Choroid plexus epithelial cell (primary cell): ENCODE results near the gene TTC28.
"Not testable (repeated sequence)": the region's sequence is repeated elsewhere in the genome, so short reads cannot be mapped to it uniquely, and the experiment has no call there.

Experiments
- DNase-seq: peaks from one replicate; pipeline ENCODE4 v3.0.0-alpha.2; 2010; ENCODE audit warnings: low read depth
- H3K4me3 ChIP-seq: 2 replicates; pipeline ENCODE4 v1.5.1; 2011; ENCODE audit warnings: low read depth, mild to moderate bottlenecking, control low read depth, low read length, moderate library complexity
- TF ChIP-seq, protein P1 (sequence below): conservative IDR thresholded peaks from 2 replicates; pipeline ENCODE4 v1.5.1; 2011; ENCODE audit warnings: low read depth, mild to moderate bottlenecking, control low read depth, inconsistent platforms, low read length, moderate library complexity

TTC28 gene

DNA sequence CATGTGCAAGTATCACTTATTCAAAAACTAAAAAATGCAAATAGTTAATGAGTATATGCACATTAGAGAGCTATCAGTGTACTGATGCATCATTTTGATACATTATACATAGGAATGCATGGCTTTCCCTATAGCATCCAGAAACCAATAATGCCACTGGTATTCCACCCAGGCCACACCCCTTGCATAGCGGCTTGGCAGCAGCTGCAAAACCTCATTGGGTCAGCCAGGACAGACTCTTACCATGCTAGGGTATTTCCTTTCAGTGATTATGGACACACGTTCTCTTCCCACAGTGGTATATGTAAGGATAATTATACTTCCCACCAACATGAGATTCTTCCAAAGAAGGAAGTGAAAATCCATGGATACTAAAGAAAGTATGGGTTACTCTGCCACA lies 614.7 kb downstream of the TTC28 start:
- peak; percentile 19 for DNase-seq
- no peak overlapping the region for H3K4me3 ChIP-seq
- TF ChIP-seq, protein P1, sequence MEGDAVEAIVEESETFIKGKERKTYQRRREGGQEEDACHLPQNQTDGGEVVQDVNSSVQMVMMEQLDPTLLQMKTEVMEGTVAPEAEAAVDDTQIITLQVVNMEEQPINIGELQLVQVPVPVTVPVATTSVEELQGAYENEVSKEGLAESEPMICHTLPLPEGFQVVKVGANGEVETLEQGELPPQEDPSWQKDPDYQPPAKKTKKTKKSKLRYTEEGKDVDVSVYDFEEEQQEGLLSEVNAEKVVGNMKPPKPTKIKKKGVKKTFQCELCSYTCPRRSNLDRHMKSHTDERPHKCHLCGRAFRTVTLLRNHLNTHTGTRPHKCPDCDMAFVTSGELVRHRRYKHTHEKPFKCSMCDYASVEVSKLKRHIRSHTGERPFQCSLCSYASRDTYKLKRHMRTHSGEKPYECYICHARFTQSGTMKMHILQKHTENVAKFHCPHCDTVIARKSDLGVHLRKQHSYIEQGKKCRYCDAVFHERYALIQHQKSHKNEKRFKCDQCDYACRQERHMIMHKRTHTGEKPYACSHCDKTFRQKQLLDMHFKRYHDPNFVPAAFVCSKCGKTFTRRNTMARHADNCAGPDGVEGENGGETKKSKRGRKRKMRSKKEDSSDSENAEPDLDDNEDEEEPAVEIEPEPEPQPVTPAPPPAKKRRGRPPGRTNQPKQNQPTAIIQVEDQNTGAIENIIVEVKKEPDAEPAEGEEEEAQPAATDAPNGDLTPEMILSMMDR, result no peak

- no peak for DNase-seq
- H3K4me3 ChIP-seq, result no peak overlapping the region
- TF ChIP-seq, protein P1, result no peak
These were observed 616.0 kb downstream of the TTC28 start for GRCh38 chr22:28063656-28064055.

DNA sequence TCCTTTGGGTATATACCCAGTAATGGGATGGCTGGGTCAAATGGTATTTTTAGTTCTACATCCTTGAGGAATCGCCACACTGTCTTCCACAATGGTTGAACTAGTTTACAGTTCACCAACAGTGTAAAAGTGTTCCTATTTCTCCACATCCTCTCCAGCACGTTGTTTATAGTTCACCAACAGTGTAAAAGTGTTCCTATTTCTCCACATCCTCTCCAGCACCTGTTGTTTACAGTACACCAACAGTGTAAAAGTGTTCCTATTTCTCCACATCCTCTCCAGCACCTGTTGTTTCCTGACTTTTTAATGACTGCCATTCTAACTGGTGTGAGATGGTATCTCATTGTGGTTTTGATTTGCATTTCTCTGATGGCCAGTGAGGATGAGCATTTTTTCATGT lies 619.0 kb downstream of the TTC28 start:
- not testable (repeated sequence) for DNase-seq, H3K4me3 ChIP-seq

GRCh38 chr22:28058036-28058435 lies 621.6 kb downstream of the TTC28 start:
- DNase-seq, result no peak
- TF ChIP-seq, protein P1, result no peak
- no peak overlapping the region for H3K4me3 ChIP-seq

- no peak for DNase-seq
- TF ChIP-seq, protein P1, result no peak
- no peak overlapping the region for H3K4me3 ChIP-seq
These were observed 624.8 kb downstream of the TTC28 start for GRCh38 chr22:28054819-28055208.

DNA sequence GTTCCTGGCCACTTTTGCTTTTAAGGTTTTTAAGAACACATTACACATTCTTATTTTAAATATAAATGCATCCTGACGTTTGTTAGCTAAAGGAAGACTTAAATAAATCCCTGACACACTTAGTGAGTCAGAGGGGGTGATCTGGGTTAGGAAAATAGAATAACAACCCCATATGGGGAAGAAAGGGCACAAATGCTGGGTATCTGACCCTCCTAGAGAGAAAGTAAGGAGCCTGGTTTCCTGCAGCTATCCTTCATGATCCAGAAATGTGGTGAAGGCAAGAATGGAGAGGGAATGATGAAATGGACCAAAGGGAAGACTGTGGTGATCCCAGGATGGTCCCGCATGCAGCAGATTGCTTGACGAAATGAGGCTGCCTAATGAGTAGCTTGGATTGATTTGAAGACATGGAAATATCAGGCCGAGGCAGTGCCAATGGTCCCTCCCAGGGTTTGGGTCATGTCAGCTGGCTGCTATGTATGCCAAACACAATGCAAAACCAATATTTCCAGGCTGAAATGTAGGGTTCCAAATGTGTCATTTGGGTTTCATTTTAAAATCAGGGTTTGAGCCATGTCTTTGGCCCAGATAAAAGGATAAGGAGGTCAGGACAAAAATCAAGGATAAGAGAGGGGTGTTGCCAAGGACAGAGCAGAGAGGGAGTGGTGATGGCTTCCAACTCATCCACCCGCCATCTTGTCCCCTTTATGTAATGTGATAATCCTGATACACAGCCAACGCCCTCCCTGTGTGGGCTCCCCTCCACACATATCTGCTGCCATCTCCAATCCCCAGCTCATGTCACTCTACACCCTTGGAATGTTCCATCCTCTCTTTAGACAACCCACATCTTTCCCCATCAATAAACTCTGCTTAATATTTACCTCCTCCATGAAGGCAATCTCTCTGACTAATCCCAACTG lies 625.5 kb downstream of the TTC28 start:
- TF ChIP-seq, protein P1, result no peak
- DNase-seq, result peak; percentile 11
- no peak overlapping the region for H3K4me3 ChIP-seq

DNA sequence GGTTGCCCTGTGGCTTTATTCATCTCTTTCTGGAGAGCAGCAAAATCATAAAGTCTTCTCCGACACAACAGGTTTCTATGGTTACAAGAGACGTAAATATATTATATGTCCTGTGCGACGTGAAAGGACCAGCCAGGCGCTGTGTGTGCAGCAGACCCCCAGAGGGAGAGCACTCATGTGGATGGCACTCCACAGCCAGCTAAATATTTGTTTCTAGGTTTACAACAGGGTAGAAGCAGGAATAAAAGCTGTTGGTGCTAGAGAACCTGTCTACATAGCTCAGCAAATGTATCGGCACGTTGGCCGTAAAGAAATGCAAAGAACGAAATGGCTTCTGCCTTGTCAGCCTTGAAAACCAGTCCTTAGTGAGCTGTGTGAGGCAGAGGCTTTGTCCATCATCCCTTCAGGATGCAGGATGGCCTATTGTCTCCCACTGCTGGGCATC lies 626.8 kb downstream of the TTC28 start:
- TF ChIP-seq, protein P1, result no peak
- H3K4me3 ChIP-seq, result no peak overlapping the region
- DNase-seq, result no peak
